ENCODE results near the gene RIMKLB.

RIMKLB gene

GRCh38 chr12:8829621-8830020, 131.8 kb downstream of the RIMKLB start:
- no peaks in the 10 kb centered on the region for H3K9me3 ChIP-seq (ENCODE audit: control insufficient read depth, low read length)
- no peaks in the 10 kb centered on the region for H3K27me3 ChIP-seq (ENCODE audit: control insufficient read depth, insufficient read depth, low read length)
- no peak for TF ChIP-seq CTCF (IDR thresholded peaks at IDR 0.05)
- H2AFZ ChIP-seq, result peak overlapping the region; percentile 86
- no peaks in the 10 kb centered on the region for H3K36me3 ChIP-seq (ENCODE audit: control insufficient read depth, insufficient read depth, low read length)
- H3K9ac ChIP-seq, result no peak overlapping the region
- H3K27ac ChIP-seq, result peak overlapping the region; percentile 94
- no peaks in the 10 kb centered on the region for H3K79me2 ChIP-seq
- peak overlapping the region; percentile 17 for H3K4me3 ChIP-seq (ENCODE audit: low read depth, low read length)
- H3K4me1 ChIP-seq, result peaks cover 31% of the 10 kb centered on the region
- peak overlapping the region; percentile 34 for H3K4me2 ChIP-seq (ENCODE audit: low read length)

GRCh38 chr12:8831116-8831515, 133.3 kb downstream of the RIMKLB start:
- H3K4me1 ChIP-seq, result peaks cover 31% of the 10 kb centered on the region
- H3K4me2 ChIP-seq (ENCODE audit: low read length), result no peak overlapping the region
- no peaks in the 10 kb centered on the region for H3K9me3 ChIP-seq (ENCODE audit: control insufficient read depth, low read length)
- H3K27ac ChIP-seq, result no peak overlapping the region
- H2AFZ ChIP-seq, result no peak overlapping the region
- H3K79me2 ChIP-seq, result no peaks in the 10 kb centered on the region
- no peaks in the 10 kb centered on the region for H3K36me3 ChIP-seq (ENCODE audit: control insufficient read depth, insufficient read depth, low read length)
- H3K9ac ChIP-seq, result no peak overlapping the region
- TF ChIP-seq CTCF (IDR thresholded peaks at IDR 0.05), result no peak
- no peak overlapping the region for H3K4me3 ChIP-seq (ENCODE audit: low read depth, low read length)
- H3K27me3 ChIP-seq (ENCODE audit: control insufficient read depth, insufficient read depth, low read length), result no peaks in the 10 kb centered on the region

- Histone ChIP-seq H3K4me2 (ENCODE audit: low read length) (no peak overlapping the region), H3K36me3 (ENCODE audit: control insufficient read depth, insufficient read depth, low read length) (no peaks in the 10 kb centered on the region)
- no peak for TF ChIP-seq CTCF (IDR thresholded peaks at IDR 0.05)
These were observed 134.7 kb downstream of the RIMKLB start for GRCh38 chr12:8832500-8832899.

More at GRCh38 chr12:8832500-8832899, 134.7 kb downstream of the RIMKLB start:
- Histone ChIP-seq H3K79me2 (no peaks in the 10 kb centered on the region), H3K4me3 (ENCODE audit: low read depth, low read length) (no peak overlapping the region), H3K9ac (no peak overlapping the region), H3K27me3 (ENCODE audit: control insufficient read depth, insufficient read depth, low read length) (no peaks in the 10 kb centered on the region), H3K4me1 (peaks cover 27% of the 10 kb centered on the region), H2AFZ (no peak overlapping the region), H3K9me3 (ENCODE audit: control insufficient read depth, low read length) (no peaks in the 10 kb centered on the region), H3K27ac (no peak overlapping the region)

Measured in parathyroid adenoma (tissue), 2 donors.